Cardiac muscle cell (in vitro differentiated cells and primary cell): ENCODE measurements around the gene RCC1. TPM values are rescaled to one million over a fixed set of nuclear protein-coding genes. Genes with fewer than 3 reads are reported as not detected.
"Not testable (repeated sequence)": the region's sequence is repeated elsewhere in the genome, so short reads cannot be mapped to it uniquely, and the experiment has no call there.

ENCODE experiments used
- DNase-seq, 2 donors: peaks; one replicate each; pipeline versions ENCODE4 v3.0.0 to v3.0.0-alpha.2; 2010 to 2017; ENCODE audit warnings: low read depth in 1 of 2, low spot score in 1 of 2
- H3K27ac ChIP-seq: fragments of 200-600 bp; sonication (generic); 2 replicates; pipeline ENCODE4 v1.5.1; 2016
- H3K27me3 ChIP-seq: fragments of 200-600 bp; sonication (generic); 2 replicates; pipeline ENCODE4 v1.6.0; 2016; ENCODE audit warnings: control low read depth
- H3K36me3 ChIP-seq: fragments of 200-600 bp; sonication (generic); 2 replicates; pipeline ENCODE4 v1.5.1; 2016; ENCODE audit warnings: control low read depth
- H3K4me1 ChIP-seq: fragments of 200-600 bp; sonication (generic); 2 replicates; pipeline ENCODE4 v1.8.1; 2017; ENCODE audit warnings: low read depth, mild to moderate bottlenecking, mixed run types
- H3K4me3 ChIP-seq: fragments of 200-600 bp; sonication (generic); 2 replicates; pipeline ENCODE4 v1.5.1; 2016; ENCODE audit warnings: mild to moderate bottlenecking
- H3K9me3 ChIP-seq: fragments of 200-600 bp; sonication (generic); 2 replicates; pipeline ENCODE4 v1.5.1; 2017; ENCODE audit warnings: low read depth, mild to moderate bottlenecking, control low read depth
- CTCF ChIP-seq: IDR thresholded peaks from 2 replicates; pipeline ENCODE4 v1.5.1; 2012; ENCODE audit warnings: low read depth, mild to moderate bottlenecking, low read length
- polyA plus RNA-seq: library from polyadenylated mRNA; unstranded; fragments of >200 nt; fragmentation: Nextera tagmentation; extraction: Ambion mirVana; gene quantifications from 2 replicates; pipeline ENCODE4 v1.2.1, GENCODE V29; 2016
- total RNA-seq: library from RNA; depleted of rRNA; stranded (reverse); fragments of >200 nt; gene quantifications from 2 replicates; pipeline ENCODE4 v1.2.3, GENCODE V29; 2016

The RCC1 gene
- total and polyA plus RNA-seq, 2 experiments from 2014 or later = 14.6 to 24.7 TPM

GRCh38 chr1:28538286-28538685 lies 32.4 kb downstream of the RCC1 start:
- H3K27me3 ChIP-seq = no peaks in the 10 kb centered on the region
- H3K9me3 ChIP-seq = no peaks in the 10 kb centered on the region
- peaks cover 13% of the 10 kb centered on the region for H3K36me3 ChIP-seq
- peaks cover 12% of the 10 kb centered on the region for H3K4me1 ChIP-seq
- DNase-seq = no peak
- H3K27ac ChIP-seq = peak overlapping the region; percentile 80
- no peak for TF ChIP-seq CTCF
- H3K4me3 ChIP-seq = no peak overlapping the region

GRCh38 chr1:28540651-28541050 lies 34.8 kb downstream of the RCC1 start:
- TF ChIP-seq CTCF = no peak
- Histone ChIP-seq H3K4me3 (no peak overlapping the region), H3K36me3 (peaks cover 6% of the 10 kb centered on the region), H3K9me3 (no peaks in the 10 kb centered on the region), H3K27ac (peak overlapping the region; percentile 41), H3K27me3 (no peaks in the 10 kb centered on the region), H3K4me1 (peaks cover 12% of the 10 kb centered on the region)
- no peak for DNase-seq

GRCh38 chr1:28541414-28542015 lies 35.7 kb downstream of the RCC1 start:
- H3K4me1 ChIP-seq = peaks cover 12% of the 10 kb centered on the region
- H3K4me3 ChIP-seq, H3K36me3 ChIP-seq, H3K9me3 ChIP-seq, H3K27me3 ChIP-seq, DNase-seq, H3K27ac ChIP-seq: not testable (repeated sequence)

- TF ChIP-seq CTCF = no peak
- Histone ChIP-seq H3K9me3 (no peaks in the 10 kb centered on the region), H3K27me3 (no peaks in the 10 kb centered on the region), H3K36me3 (no peaks in the 10 kb centered on the region), H3K4me1 (no peaks in the 10 kb centered on the region), H3K27ac (no peak overlapping the region), H3K4me3 (no peak overlapping the region)
- no peak for DNase-seq
Observed at GRCh38 chr1:28545246-28545628, 39.4 kb downstream of the RCC1 start.

GRCh38 chr1:28548318-28548717 lies 42.5 kb downstream of the RCC1 start:
- Histone ChIP-seq H3K27me3 (no peaks in the 10 kb centered on the region), H3K4me1 (no peaks in the 10 kb centered on the region), H3K36me3 (no peaks in the 10 kb centered on the region), H3K9me3 (no peaks in the 10 kb centered on the region), H3K4me3 (no peak overlapping the region), H3K27ac (no peak overlapping the region)
- peak in 1 of 2 donors; percentile 33 for DNase-seq
- TF ChIP-seq CTCF = no peak

- Histone ChIP-seq H3K36me3 (no peaks in the 10 kb centered on the region), H3K4me1 (no peaks in the 10 kb centered on the region), H3K9me3 (no peaks in the 10 kb centered on the region), H3K4me3 (no peak overlapping the region), H3K27me3 (no peaks in the 10 kb centered on the region), H3K27ac (no peak overlapping the region)
- no peak for DNase-seq
- no peak for TF ChIP-seq CTCF
Observed at GRCh38 chr1:28551381-28551780, 45.5 kb downstream of the RCC1 start.
